ENCODE results near the gene MLPH. TPM values are rescaled to one million over a fixed set of nuclear protein-coding genes. Genes with fewer than 3 reads are reported as not detected.

MLPH gene
- polyA plus RNA-seq, 1 of the 3 experiments (the other 2 are of a cell fraction) = 93.6 TPM

DNA sequence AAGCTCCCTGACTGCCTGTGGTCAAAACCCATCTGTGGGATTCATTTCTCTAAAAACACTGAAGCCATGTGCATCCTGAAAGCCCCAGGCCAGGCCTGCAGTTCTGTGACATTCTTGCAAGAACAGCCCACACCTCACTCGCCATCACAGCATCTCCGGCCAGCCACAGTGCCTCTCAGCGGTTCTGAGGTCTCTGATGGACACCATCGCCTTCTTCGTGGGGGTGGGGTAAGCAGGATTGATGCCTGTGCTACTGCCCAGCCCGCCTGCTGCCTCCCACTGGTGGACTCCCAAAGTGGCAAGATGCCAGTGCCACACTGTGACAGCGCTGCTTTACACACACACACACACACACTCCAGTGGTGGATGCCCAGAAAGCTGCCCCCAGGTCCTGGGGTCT is 74.2 kb downstream of the MLPH start:
- Histone ChIP-seq H3K27me3 (ENCODE audit: insufficient read depth) (no peaks in the 10 kb centered on the region), H3K4me1 (ENCODE audit: control insufficient read depth in 1 of 2, insufficient read depth in 2 of 2, low read depth in 1 of 2, low read length in 1 of 2) (peaks cover 0 to 6% of the 10 kb centered on the region in 2 experiments; a peak in 1 of 4 replicates), H3K4me2 (no peak overlapping the region), H3F3A (replicated peaks; ENCODE audit: insufficient read depth) (peaks cover 13% of the 10 kb centered on the region), H2AFZ (ENCODE audit: low read depth) (no peak overlapping the region), H3K79me2 (ENCODE audit: insufficient read depth) (no peaks in the 10 kb centered on the region), H3K4me3 (ENCODE audit: low read depth in 2 of 2, low read length in 1 of 2) (no peak overlapping the region), H3K9ac (no peak overlapping the region), H3K36me3 (replicated peaks in 1 of 2; ENCODE audit: control insufficient read depth in 1 of 2, insufficient read depth in 2 of 2, low read length in 1 of 2) (peaks cover 0 to 10% of the 10 kb centered on the region in 2 experiments), H4K20me1 (ENCODE audit: insufficient read depth) (no peaks in the 10 kb centered on the region), H3K9me2 (no peaks in the 10 kb centered on the region), H3K9me3 (no peaks in the 10 kb centered on the region), H3K27ac (ENCODE audit: low read depth in 2 of 2, low read length in 1 of 2) (no peak overlapping the region)
- no peak for DNase-seq
- ChIA-PET CTCF (interaction anchor here (0.9 to 8.2 kb wide), 6 partner anchors 11 to 213 kb away, joined by 3 to 59 read pairs (median 6); no protein-coding TSS in a partner anchor), POLR2A (no interaction called here)
- WGBS (ENCODE audit: low lambda C conversion rate) = 92% methylated on average over 5 of the region's 7 CpGs
- TF ChIP-seq EZH2phosphoT487 (IDR thresholded peaks at IDR 0.05; ENCODE audit: borderline replicate concordance, low read depth) (no peak), FOSL2 (IDR thresholded peaks at IDR 0.05; ENCODE audit: borderline replicate concordance, low read depth) (no peak), FOXM1 (IDR thresholded peaks at IDR 0.05; ENCODE audit: low read depth) (no peak), NFIC (IDR thresholded peaks at IDR 0.05; ENCODE audit: borderline replicate concordance) (no peak)

DNA sequence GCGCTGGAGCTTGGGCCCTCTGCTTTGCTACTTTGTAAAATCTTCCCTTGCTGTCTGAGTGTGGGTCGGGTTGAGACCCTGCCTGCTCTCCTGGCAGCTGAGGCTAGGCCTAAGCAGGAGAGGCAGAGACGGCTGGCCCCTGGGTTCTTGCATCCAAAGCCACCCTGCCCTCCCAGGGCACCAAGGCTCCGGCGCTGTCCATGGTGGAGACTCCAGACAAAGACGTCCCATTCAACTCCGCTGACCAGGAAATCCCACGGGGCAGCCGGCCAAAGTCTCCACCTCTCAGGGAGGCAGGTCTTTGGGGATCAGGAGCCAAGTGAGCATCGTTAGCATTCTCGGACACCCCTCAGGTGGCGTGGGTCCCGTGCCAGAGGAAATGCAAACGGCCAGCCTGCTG is 76.8 kb downstream of the MLPH start:
- H3K4me2 ChIP-seq = no peak overlapping the region
- H3K9me3 ChIP-seq = no peaks in the 10 kb centered on the region
- H3K27ac ChIP-seq (ENCODE audit: low read depth in 2 of 2, low read length in 1 of 2) = no peak overlapping the region
- no peaks in the 10 kb centered on the region for H3K27me3 ChIP-seq (ENCODE audit: insufficient read depth)
- 100% methylated on average over 1 of the region's 14 CpGs for WGBS (ENCODE audit: low lambda C conversion rate)
- H3K79me2 ChIP-seq (ENCODE audit: insufficient read depth) = no peaks in the 10 kb centered on the region
- H3K36me3 ChIP-seq (replicated peaks in 1 of 2; ENCODE audit: control insufficient read depth in 1 of 2, insufficient read depth in 2 of 2, low read length in 1 of 2) = no peaks in the 10 kb centered on the region
- H2AFZ ChIP-seq (ENCODE audit: low read depth) = no peak overlapping the region
- peaks cover 0 to 3% of the 10 kb centered on the region in 2 experiments; a peak in 1 of 4 replicates for H3K4me1 ChIP-seq (ENCODE audit: control insufficient read depth in 1 of 2, insufficient read depth in 2 of 2, low read depth in 1 of 2, low read length in 1 of 2)
- H3F3A ChIP-seq (replicated peaks; ENCODE audit: insufficient read depth) = peaks cover 10% of the 10 kb centered on the region
- H3K4me3 ChIP-seq (ENCODE audit: low read depth in 2 of 2, low read length in 1 of 2) = no peak overlapping the region
- DNase-seq = no peak
- H4K20me1 ChIP-seq (ENCODE audit: insufficient read depth) = no peaks in the 10 kb centered on the region
- ChIA-PET POLR2A (no interaction called here), CTCF (interaction anchor here (0.7 to 8.2 kb wide), 4 partner anchors 9 to 699 kb away, joined by 3 to 59 read pairs (median 4); no protein-coding TSS in a partner anchor)
- H3K9ac ChIP-seq = no peak overlapping the region
- TF ChIP-seq, protein P1, sequence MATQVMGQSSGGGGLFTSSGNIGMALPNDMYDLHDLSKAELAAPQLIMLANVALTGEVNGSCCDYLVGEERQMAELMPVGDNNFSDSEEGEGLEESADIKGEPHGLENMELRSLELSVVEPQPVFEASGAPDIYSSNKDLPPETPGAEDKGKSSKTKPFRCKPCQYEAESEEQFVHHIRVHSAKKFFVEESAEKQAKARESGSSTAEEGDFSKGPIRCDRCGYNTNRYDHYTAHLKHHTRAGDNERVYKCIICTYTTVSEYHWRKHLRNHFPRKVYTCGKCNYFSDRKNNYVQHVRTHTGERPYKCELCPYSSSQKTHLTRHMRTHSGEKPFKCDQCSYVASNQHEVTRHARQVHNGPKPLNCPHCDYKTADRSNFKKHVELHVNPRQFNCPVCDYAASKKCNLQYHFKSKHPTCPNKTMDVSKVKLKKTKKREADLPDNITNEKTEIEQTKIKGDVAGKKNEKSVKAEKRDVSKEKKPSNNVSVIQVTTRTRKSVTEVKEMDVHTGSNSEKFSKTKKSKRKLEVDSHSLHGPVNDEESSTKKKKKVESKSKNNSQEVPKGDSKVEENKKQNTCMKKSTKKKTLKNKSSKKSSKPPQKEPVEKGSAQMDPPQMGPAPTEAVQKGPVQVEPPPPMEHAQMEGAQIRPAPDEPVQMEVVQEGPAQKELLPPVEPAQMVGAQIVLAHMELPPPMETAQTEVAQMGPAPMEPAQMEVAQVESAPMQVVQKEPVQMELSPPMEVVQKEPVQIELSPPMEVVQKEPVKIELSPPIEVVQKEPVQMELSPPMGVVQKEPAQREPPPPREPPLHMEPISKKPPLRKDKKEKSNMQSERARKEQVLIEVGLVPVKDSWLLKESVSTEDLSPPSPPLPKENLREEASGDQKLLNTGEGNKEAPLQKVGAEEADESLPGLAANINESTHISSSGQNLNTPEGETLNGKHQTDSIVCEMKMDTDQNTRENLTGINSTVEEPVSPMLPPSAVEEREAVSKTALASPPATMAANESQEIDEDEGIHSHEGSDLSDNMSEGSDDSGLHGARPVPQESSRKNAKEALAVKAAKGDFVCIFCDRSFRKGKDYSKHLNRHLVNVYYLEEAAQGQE (IDR thresholded peaks at IDR 0.05; ENCODE audit: low read depth, low read length) = peak; percentile 94
- TF ChIP-seq SMC3 (IDR thresholded peaks at IDR 0.05; ENCODE audit: low read depth, low read length) = no peak
- H3K9me2 ChIP-seq = no peaks in the 10 kb centered on the region

DNA sequence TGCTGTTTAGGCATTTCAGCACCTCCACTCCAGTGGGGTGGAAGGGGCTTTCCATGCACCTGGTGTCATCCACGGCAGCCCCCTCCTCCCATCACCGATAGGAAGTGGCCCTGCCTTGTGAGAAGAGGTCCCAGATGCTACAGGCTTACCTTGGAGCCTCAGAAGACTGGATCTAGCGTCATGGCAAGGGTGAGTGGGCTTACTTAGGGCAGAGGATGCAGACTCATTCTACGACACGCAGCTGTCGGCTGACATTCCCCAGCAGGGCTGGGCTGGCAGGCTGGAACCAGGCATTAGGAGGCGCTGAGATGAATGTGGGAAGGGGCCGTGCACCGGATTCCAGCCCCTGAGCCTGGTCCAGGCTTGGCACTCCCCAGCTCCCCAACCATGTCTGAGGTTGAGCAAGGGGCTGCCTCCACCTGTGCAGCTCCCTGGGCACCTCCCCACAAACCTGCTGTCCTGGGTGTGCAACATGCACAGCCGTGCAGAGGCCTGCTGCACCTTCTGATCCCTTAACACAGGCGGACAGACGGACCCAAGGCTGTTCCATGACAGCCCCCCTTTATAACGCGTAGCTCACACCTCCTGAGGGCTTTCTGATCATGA is 77.6 kb downstream of the MLPH start:
- ChIA-PET CTCF (interaction anchor here (1.2 to 8.2 kb wide), 3 partner anchors 8 to 699 kb away, joined by 3 to 59 read pairs (median 4); no protein-coding TSS in a partner anchor), POLR2A (no interaction called here)
- no peaks in the 10 kb centered on the region for H3K79me2 ChIP-seq (ENCODE audit: insufficient read depth)
- no peak overlapping the region for H3K4me2 ChIP-seq
- no peak overlapping the region for H2AFZ ChIP-seq (ENCODE audit: low read depth)
- peaks cover 10% of the 10 kb centered on the region for H3F3A ChIP-seq (replicated peaks; ENCODE audit: insufficient read depth)
- H3K27ac ChIP-seq (ENCODE audit: low read depth in 2 of 2, low read length in 1 of 2) = no peak overlapping the region
- no peaks in the 10 kb centered on the region for H3K27me3 ChIP-seq (ENCODE audit: insufficient read depth)
- H3K4me3 ChIP-seq (ENCODE audit: low read depth in 2 of 2, low read length in 1 of 2) = no peak overlapping the region
- WGBS (ENCODE audit: low lambda C conversion rate) = 69% methylated on average over 14 of the region's 14 CpGs
- H4K20me1 ChIP-seq (ENCODE audit: insufficient read depth) = no peaks in the 10 kb centered on the region
- H3K9me2 ChIP-seq = no peaks in the 10 kb centered on the region
- no peak for DNase-seq
- H3K4me1 ChIP-seq (ENCODE audit: control insufficient read depth in 1 of 2, insufficient read depth in 2 of 2, low read depth in 1 of 2, low read length in 1 of 2) = no peaks in the 10 kb centered on the region
- no peaks in the 10 kb centered on the region for H3K9me3 ChIP-seq
- no peak overlapping the region for H3K9ac ChIP-seq
- H3K36me3 ChIP-seq (replicated peaks in 1 of 2; ENCODE audit: control insufficient read depth in 1 of 2, insufficient read depth in 2 of 2, low read length in 1 of 2) = no peaks in the 10 kb centered on the region
- TF ChIP-seq MEF2A (IDR thresholded peaks at IDR 0.05; ENCODE audit: borderline replicate concordance, low read depth) (no peak), GABPA (IDR thresholded peaks at IDR 0.05; ENCODE audit: low read depth) (no peak), TCF12 (IDR thresholded peaks at IDR 0.05) (no peak), CHD2 (IDR thresholded peaks at IDR 0.05; ENCODE audit: low read length, partially characterized antibody) (no peak), FOSL2 (IDR thresholded peaks at IDR 0.05; ENCODE audit: borderline replicate concordance, low read depth) (no peak), JUND (IDR thresholded peaks at IDR 0.05) (no peak), EP300 (IDR thresholded peaks at IDR 0.05; ENCODE audit: borderline replicate concordance in 1 of 2, low read depth in 1 of 2, low read length in 1 of 2) (no peak)
- TF ChIP-seq, protein P2, sequence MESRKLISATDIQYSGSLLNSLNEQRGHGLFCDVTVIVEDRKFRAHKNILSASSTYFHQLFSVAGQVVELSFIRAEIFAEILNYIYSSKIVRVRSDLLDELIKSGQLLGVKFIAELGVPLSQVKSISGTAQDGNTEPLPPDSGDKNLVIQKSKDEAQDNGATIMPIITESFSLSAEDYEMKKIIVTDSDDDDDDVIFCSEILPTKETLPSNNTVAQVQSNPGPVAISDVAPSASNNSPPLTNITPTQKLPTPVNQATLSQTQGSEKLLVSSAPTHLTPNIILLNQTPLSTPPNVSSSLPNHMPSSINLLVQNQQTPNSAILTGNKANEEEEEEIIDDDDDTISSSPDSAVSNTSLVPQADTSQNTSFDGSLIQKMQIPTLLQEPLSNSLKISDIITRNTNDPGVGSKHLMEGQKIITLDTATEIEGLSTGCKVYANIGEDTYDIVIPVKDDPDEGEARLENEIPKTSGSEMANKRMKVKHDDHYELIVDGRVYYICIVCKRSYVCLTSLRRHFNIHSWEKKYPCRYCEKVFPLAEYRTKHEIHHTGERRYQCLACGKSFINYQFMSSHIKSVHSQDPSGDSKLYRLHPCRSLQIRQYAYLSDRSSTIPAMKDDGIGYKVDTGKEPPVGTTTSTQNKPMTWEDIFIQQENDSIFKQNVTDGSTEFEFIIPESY (IDR thresholded peaks at IDR 0.05; ENCODE audit: borderline replicate concordance, low read depth) = no peak
- TF ChIP-seq, protein P3, sequence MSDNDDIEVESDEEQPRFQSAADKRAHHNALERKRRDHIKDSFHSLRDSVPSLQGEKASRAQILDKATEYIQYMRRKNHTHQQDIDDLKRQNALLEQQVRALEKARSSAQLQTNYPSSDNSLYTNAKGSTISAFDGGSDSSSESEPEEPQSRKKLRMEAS (IDR thresholded peaks at IDR 0.05; ENCODE audit: low read depth) = no peak
